NCI-H128 (cell line): Measurements from ENCODE around the gene PHF21B.

Experiments
- DNase-seq: peaks from one replicate; lab custom pipeline; 2025; ENCODE audit not compliant: unreplicated experiment; lab: John Stamatoyannopoulos, UW

The PHF21B gene

DNA sequence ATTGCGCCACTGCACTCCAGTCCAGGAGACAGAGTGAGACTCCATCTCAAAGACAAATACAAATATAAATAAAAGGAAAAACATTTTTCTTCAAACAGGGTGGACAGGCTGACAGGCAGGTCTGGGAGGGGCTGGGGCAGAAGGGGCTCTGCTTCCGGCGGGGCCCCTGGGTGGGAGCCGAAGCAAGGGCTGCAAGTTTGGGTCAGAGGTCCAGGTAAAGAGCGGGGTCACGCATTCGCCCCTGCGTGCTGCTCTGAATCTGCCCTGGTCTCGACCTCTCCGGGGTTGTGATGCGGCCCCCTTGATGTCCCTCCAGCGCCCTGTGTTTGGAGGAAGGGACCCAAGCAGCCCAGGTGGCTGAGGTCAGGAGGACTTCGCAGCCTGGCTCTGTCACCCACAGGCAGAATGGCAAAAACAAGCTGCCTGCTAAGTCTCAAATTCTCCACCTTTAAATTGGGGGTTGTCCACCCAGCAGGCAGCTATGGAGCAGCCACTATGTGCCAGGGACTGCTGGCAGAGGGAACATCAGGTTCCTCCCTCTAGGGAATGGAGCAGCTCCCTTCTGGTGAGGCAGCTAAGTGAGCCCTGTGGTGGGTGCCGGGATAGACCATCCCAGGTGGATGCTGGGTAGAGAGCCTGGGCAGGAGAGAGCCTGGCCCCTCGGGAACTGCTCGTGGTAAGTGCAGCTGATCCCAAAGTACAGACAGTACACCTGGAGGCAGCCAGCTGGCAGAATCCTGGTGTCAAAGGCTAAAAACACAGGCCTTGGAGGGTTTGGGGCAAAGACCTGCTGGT lies 10.3 kb upstream of the PHF21B start:
- DNase-seq, result no peak

DNA sequence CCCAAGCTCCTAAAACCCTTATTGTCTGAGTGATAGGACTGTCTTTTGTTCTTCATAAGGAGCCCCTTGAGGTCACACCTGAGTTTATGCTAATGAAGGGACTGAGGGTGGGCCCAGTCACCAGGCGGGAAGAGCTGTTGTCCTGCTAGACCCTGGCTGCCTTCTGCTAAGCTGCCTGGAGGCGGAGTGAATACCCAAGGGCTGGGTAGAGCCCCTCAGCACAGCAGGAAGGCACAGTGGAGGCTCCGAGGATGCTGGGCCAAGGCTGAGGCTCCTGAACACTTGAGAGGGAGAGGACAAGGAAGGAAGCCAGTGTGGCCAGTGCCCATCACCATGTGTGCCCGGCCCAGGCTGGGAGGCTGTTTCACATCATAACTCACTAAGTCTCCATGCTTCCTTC lies 4.8 kb upstream of the PHF21B start:
- DNase-seq, result no peak

- no peak for DNase-seq
These were observed 3.3 kb upstream of the PHF21B start for GRCh38 chr22:45013138-45013537.

DNA sequence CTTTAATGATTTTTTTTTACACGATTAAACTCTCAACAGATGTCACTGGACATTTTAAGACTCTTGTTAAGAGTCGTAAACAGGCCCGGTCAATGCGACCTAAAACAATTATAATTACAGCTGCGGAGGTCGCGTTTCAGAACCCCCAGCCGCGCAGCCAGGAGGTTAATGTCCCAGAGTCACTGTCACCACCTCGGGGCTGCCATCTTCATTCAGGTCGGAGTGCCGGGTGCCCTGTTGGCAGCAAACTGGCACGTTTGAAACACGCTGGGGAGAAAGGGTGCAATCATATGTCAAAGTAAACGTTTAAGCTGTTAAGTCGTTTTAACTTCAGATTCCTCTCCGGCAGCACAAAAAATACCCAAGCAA lies 711 bp upstream of the PHF21B start:
- no peak for DNase-seq

- no peak for DNase-seq
These were observed 827 bp downstream of the PHF21B start for GRCh38 chr22:45008751-45009605.

DNA sequence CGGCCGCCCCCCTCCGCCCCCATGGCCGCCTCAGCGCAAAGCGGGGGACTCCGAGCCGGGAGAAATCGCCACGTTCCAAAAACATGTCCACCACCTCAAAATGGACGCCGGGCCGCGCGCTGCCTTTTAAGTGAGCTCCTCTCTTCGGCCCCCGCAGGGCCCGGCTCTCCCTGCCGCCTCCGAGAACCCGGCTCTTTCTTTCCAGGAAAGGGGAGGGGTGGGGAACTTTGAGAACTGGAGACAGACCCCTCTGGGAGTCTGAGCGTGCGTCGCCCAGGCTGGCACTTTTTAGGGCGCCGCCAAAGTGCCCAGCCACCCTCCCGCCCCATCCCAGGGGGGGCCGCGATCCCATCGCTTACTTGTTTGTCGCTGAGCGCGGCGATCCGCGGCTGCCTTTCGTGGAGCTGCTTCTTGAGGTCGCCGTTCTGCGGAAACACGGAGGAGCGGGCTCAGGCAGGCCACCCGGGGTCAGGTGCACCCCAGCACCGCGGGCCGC lies 1.6 kb downstream of the PHF21B start:
- DNase-seq, result no peak

DNA sequence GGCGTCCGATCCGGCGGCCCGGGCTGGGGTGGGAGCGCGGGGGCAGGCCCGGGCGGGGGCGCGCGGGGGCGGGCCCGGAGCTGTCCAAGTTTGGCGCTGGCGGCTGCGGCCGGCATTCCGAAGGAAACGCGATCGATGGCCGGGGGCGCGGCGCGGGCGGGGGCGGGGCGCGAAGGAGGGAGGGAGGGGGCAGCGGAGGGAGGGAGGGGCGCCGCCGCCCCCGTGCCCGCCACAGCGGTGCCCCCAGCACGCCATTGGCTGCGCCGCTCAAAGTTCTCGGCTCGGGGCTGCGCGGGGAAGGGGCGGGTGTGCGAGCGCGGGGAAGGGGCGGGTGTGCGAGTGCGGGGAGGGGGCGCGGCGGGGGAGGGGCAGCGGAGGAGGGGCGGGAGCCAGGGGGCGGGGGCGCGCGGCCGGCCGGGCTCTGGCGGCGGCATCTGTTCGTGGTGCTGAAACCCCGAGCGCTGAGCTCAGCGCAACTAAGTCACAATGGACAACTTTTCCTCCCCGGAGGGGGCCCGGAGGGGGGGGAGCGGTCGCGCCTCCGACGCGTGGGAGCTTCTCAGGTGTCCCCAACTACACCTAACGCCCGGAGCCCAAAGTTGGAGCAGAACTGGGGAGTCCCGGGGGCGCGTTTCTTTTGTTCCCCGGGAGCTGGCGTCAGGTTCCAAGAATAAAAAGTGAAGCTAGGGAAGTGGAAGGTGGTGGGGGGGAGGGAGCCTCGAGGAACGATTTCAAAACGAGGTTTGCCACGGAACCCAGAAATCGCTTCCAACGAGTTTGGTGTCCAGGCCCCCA lies 2.2 kb downstream of the PHF21B start:
- DNase-seq, result no peak

GRCh38 chr22:45006964-45007390 lies 2.8 kb downstream of the PHF21B start:
- DNase-seq, result no peak

DNA sequence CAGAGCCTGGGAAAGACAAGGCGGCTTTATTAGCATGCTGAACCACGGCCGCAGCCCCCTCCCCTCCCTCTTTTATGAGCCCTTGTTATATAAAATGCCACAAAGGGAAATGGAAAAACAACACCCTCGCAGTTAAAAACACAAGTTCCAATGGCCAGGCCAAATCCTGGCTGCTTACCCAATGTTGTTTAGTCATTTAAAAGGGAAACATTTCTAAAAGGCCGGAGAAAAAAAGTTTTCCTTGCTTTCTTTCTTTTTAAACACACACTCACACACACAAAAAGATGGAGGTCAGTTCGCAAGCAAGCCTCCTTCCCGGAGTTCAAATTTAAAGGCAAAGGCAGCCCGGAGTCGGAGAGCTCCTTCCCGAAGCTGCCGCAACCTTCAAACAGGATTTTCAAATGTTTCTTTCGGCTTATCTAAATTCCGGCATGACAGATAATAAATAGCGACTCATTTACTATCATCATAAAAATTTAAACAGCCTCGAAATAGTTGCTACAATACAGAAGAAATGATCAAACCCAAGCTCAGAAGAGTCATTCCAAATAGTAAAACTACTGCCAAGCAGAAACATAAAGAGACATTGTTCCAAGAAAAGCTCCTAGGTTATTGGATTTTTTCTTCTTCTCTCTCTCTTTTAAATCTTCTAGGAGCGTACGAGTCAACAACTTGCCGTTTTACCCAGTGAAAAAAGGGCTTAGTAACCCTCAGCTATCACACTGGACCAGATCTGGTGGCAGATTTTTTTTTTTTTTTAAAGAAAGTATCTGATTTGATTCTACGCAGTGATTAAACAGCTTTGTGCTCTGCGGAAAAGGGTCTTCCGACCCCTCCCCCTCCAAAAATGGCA lies 3.5 kb downstream of the PHF21B start:
- DNase-seq, result no peak

DNA sequence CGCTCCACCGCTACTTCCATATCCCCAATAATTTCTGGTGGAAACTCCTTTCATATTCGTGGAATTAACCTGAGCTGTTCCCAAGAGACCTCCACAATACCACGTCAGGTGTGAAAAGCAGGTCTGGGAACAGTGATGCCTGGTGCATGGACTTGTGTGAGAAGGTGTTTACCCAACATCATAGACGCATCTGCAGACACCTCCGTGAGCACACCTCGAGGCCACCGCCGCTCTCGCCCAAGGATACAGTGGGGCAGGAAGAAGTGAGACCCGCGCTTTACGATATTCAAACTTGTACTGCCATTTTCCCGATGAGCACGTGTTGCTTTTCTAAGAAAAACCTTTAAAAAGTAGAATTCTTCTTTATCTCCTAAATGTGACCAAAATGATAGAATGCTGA lies 8.2 kb downstream of the PHF21B start:
- DNase-seq, result no peak

GRCh38 chr22:45000330-45000729 lies 9.5 kb downstream of the PHF21B start:
- no peak for DNase-seq

- no peak for DNase-seq
These were observed 10.1 kb downstream of the PHF21B start for GRCh38 chr22:44999687-45000086.

GRCh38 chr22:44999231-44999630 lies 10.6 kb downstream of the PHF21B start:
- DNase-seq, result no peak

DNA sequence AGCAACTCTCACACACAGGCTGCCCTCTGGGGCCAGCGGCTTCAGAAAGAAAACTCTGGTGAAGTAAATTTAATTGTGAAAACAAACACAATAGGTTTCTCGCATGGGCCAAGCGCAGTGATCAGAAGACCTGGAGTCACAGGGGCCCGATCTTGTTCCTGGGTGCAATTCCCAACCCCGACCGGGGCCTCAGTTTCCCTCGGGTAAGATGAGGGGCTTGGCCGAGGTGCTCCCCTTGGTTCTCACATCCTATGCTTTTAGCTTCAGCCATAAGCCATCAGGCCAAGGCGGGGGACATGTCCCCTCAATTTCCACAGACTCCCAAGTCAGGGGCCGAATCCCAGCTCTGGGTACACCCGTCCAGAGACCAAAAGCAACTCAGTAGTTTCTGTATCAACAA lies 11.5 kb downstream of the PHF21B start:
- no peak for DNase-seq

- DNase-seq, result no peak
These were observed 12.7 kb downstream of the PHF21B start for GRCh38 chr22:44997060-44997459.

GRCh38 chr22:44996648-44997047 lies 13.2 kb downstream of the PHF21B start:
- DNase-seq, result no peak

GRCh38 chr22:44996120-44996519 lies 13.7 kb downstream of the PHF21B start:
- DNase-seq, result no peak

GRCh38 chr22:44995715-44996114 lies 14.1 kb downstream of the PHF21B start:
- no peak for DNase-seq

DNA sequence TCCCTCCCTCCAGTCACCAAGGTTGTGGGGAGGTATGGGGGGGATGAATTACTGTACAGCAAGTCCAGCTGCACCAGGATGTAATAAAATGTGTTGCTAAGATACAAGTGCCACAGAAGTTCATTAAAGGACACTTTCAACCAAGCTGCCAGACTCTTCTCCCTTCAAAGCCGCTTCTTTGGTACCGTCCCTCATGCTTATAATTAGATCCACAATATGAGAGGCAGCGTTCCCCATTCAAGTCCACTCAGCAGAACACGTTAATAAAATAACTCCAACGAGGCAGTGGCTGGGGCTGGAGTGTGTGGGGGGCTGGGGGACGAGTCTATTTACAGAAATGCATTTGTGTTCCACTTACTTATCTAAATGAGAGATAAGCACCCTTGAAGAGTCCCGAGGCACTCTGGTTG lies 14.7 kb downstream of the PHF21B start:
- DNase-seq, result no peak

GRCh38 chr22:44994399-44995104 lies 15.3 kb downstream of the PHF21B start:
- DNase-seq, result no peak
